Adrenal gland (tissue), 12 donors: Measurements from ENCODE around the gene CPPED1. TPM values are rescaled to one million over a fixed set of nuclear protein-coding genes. Genes with fewer than 3 reads are reported as not detected.

ENCODE experiments used
- DNase-seq, 7 donors: peaks; one replicate each; pipeline ENCODE4 v3.0.0-alpha.2; 2019 to 2020
- H3K27ac ChIP-seq, 5 donors: fragments of 200-600 bp; sonication (generic) in 4 of 5; 1 replicate in 3 of 5; 2 replicates in 2 of 5; pipeline versions ENCODE4 v1.5.1 to v1.8.0; 2016 to 2020; ENCODE audit warnings: mild to moderate bottlenecking in 1 of 5
- H3K27me3 ChIP-seq: fragments of 200-600 bp; 2 replicates; pipeline ENCODE4 v1.8.0; 2021
- H3K36me3 ChIP-seq, 2 donors: fragments of 200-600 bp; replicated peaks in 1 of 2; 1 replicate in 1 of 2; 2 replicates in 1 of 2; pipeline versions ENCODE4 v1.5.1 to v1.8.0; 2018 to 2022
- H3K4me1 ChIP-seq, 2 donors: fragments of 200-600 bp; replicated peaks in 1 of 2; 1 replicate in 1 of 2; 2 replicates in 1 of 2; pipeline versions ENCODE4 v1.5.1 to v1.8.0; 2018 to 2021
- H3K4me3 ChIP-seq, 4 donors: fragments of 200-600 bp; sonication (generic) in 3 of 4; one replicate each; pipeline ENCODE4 v1.5.1; 2016 to 2018
- H3K9me3 ChIP-seq, 3 donors: fragments of 200-600 bp; sonication (generic) in 1 of 3; replicated peaks in 1 of 3; 1 replicate in 2 of 3; 2 replicates in 1 of 3; pipeline versions ENCODE4 v1.5.1 to v1.8.0; 2016 to 2021
- CTCF ChIP-seq, 6 experiments: fragments of 450-650 bp in 4 of 6; fragments of 200-600 bp in 2 of 6; sonication (generic) in 1 of 6; IDR thresholded peaks; 1 replicate in 5 of 6; 2 replicates in 1 of 6; pipeline versions ENCODE4 v1.5.1 to v1.8.0; 2016 to 2021; ENCODE audit warnings: antibody characterized with exemption in 6 of 6, mild to moderate bottlenecking in 2 of 6, moderate library complexity in 1 of 6
- POLR2A ChIP-seq, 2 donors: fragments of 450-650 bp; IDR thresholded peaks; one replicate each; pipeline ENCODE4 v1.6.1; 2017; ENCODE audit warnings: antibody characterized with exemption in 2 of 2, mild to moderate bottlenecking in 2 of 2, moderate library complexity in 1 of 2
- WGBS, 4 donors: extraction: QIAGEN DNeasy Blood & Tissue Kit in 2 of 4; methylation state at CpG; one replicate each; pipeline versions ENCODE4 v1.1.5 to v1.1.7; 2013 to 2017; 5-methylcytosine and 5-hydroxymethylcytosine counted together
- intact Hi-C, 2 donors: fragments of 100-400 bp; cut with DNase I; formaldehyde crosslinking; loops; one replicate each; pipeline versions ENCODE4 v1.14.1 to v1.15.0; 2022 to 2023
- polyA plus RNA-seq, 3 donors: library from polyadenylated mRNA; stranded (reverse); fragments of 200-250 nt in 2 of 3; fragments of 350-450 nt in 1 of 3; fragmentation: Illumina TruSeq in 1 of 3; extraction: RNeasy Lipid Tissue Mini Kit (QIAGEN cat#74804) in 1 of 3; gene quantifications; one replicate each; pipeline ENCODE4 v1.2.3, GENCODE V29; 2013 to 2014
- total RNA-seq, 9 donors: library from RNA; depleted of rRNA in 4 of 9; stranded (reverse); fragments of >200 nt in 4 of 9; fragments of 120-200 nt in 1 of 9; fragmentation: NEBNext Ultra II Directional in 1 of 9; extraction: Animal tissue kit (Norgen Biotek cat#: 25700) in 1 of 9; gene quantifications; one replicate each; pipeline versions ENCODE4 v1.1.0 to v1.2.4, GENCODE V29; 2013 to 2023
- donor health status: healthy with polysubstance abuse.
- donor health status: Bipolar disorder and iron deficiency.
- donor health status: DM: yes; HTN: yes; CAD: no.
- donor health status: DM: no; HTN: no; CAD: no.
- donor health status: DM: no; HTN: no; CAD: no.
- donor health status: DM: yes; HTN: yes; CAD: no.

CPPED1 gene
- total and polyA plus RNA-seq, 12 donors: 8.1 to 38.1 (median 14.2) TPM

GRCh38 chr16:12674524-12674923 is 129.2 kb downstream of the CPPED1 start:
- intact Hi-C loops: no loop called here
- 94 to 95% (median 94%) methylated on average over 4 to 5 of the region's 5 CpGs for WGBS, 4 donors
- no peak overlapping the region for H3K4me3 ChIP-seq
- H3K4me1 ChIP-seq: no peaks in the 10 kb centered on the region
- no peak for TF ChIP-seq POLR2A (IDR thresholded peaks at IDR 0.05)
- TF ChIP-seq CTCF (IDR thresholded peaks at IDR 0.05): no peak
- H3K9me3 ChIP-seq: no peaks in the 10 kb centered on the region
- DNase-seq: no peak
- no peak overlapping the region for H3K27ac ChIP-seq
- no peaks in the 10 kb centered on the region for H3K27me3 ChIP-seq
- H3K36me3 ChIP-seq: no peaks in the 10 kb centered on the region

GRCh38 chr16:12674071-12674470 is 129.6 kb downstream of the CPPED1 start:
- 77 to 81% (median 80%) methylated on average over 6 of the region's 6 CpGs for WGBS, 4 donors

GRCh38 chr16:12673466-12673865 is 130.2 kb downstream of the CPPED1 start:
- no peak overlapping the region for H3K4me3 ChIP-seq
- 81 to 86% (median 83%) methylated on average over 10 of the region's 10 CpGs for WGBS, 4 donors
- no peak overlapping the region for H3K27ac ChIP-seq
- no peaks in the 10 kb centered on the region for H3K4me1 ChIP-seq
- TF ChIP-seq POLR2A (IDR thresholded peaks at IDR 0.05) (no peak), CTCF (IDR thresholded peaks at IDR 0.05) (no peak)
- intact Hi-C loops: no loop called here
- DNase-seq: no peak
- peaks cover 0 to 10% (median 0%) of the 10 kb centered on the region in 3 donors for H3K9me3 ChIP-seq
- H3K36me3 ChIP-seq: no peaks in the 10 kb centered on the region
- H3K27me3 ChIP-seq: no peaks in the 10 kb centered on the region

More at GRCh38 chr16:12674071-12674470, 129.6 kb downstream of the CPPED1 start:
- H3K4me1 ChIP-seq: no peaks in the 10 kb centered on the region
- no peak for DNase-seq
- H3K4me3 ChIP-seq: no peak overlapping the region
- no peaks in the 10 kb centered on the region for H3K27me3 ChIP-seq
- no peaks in the 10 kb centered on the region for H3K36me3 ChIP-seq
- peaks cover 0 to 4% (median 0%) of the 10 kb centered on the region in 3 donors for H3K9me3 ChIP-seq
- TF ChIP-seq POLR2A (IDR thresholded peaks at IDR 0.05) (no peak), CTCF (IDR thresholded peaks at IDR 0.05) (no peak)
- intact Hi-C loops: no loop called here
- H3K27ac ChIP-seq: no peak overlapping the region

- Histone ChIP-seq H3K27me3 (no peaks in the 10 kb centered on the region), H3K9me3 (peaks cover 0 to 10% (median 0%) of the 10 kb centered on the region in 3 donors), H3K36me3 (no peaks in the 10 kb centered on the region), H3K4me1 (no peaks in the 10 kb centered on the region), H3K4me3 (no peak overlapping the region), H3K27ac (no peak overlapping the region)
- no peak for DNase-seq
- intact Hi-C loops: no loop called here
- WGBS, 4 donors: 76 to 96% (median 92%) methylated on average over 8 of the region's 8 CpGs
- no peak for TF ChIP-seq CTCF (IDR thresholded peaks at IDR 0.05)
- TF ChIP-seq POLR2A (IDR thresholded peaks at IDR 0.05): no peak
Measured at GRCh38 chr16:12672986-12673385, 130.7 kb downstream of the CPPED1 start.
